HG03378 (cell line): ENCODE measurements around the gene KLHL3.

ENCODE experiments used
- ATAC-seq: cut with Tn5 transposase; IDR thresholded peaks from one replicate; pipeline ENCODE4 v1.9.1; 2021; ENCODE audit warnings: mild to moderate bottlenecking, moderate library complexity; ENCODE audit not compliant: unreplicated experiment

The KLHL3 gene

GRCh38 chr5:137615171-137615775 is 120.6 kb downstream of the KLHL3 start:
- no peak for ATAC-seq

GRCh38 chr5:137613554-137614265 is 122.2 kb downstream of the KLHL3 start:
- no peak for ATAC-seq

DNA sequence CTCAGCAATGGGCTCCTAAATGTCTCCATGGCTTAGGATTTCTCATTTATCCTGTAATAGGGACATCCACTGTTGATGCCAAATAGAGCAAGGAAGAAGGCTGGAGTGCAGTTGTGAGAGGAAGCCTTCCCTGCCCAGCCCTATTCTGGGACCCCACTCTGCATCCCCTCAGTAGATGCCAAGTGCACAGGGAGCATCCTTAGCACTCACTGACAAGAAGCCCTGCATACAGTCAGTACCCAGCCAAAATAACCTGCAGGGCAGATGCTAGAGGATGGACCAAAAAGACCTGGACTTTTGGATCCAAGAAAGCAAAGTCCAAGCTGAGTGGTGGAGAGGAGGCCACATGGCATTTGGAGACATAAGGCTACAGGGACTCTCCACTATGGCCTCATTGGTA is 123.3 kb downstream of the KLHL3 start:
- no peak for ATAC-seq

GRCh38 chr5:137611794-137612435 is 124.0 kb downstream of the KLHL3 start:
- ATAC-seq = no peak

DNA sequence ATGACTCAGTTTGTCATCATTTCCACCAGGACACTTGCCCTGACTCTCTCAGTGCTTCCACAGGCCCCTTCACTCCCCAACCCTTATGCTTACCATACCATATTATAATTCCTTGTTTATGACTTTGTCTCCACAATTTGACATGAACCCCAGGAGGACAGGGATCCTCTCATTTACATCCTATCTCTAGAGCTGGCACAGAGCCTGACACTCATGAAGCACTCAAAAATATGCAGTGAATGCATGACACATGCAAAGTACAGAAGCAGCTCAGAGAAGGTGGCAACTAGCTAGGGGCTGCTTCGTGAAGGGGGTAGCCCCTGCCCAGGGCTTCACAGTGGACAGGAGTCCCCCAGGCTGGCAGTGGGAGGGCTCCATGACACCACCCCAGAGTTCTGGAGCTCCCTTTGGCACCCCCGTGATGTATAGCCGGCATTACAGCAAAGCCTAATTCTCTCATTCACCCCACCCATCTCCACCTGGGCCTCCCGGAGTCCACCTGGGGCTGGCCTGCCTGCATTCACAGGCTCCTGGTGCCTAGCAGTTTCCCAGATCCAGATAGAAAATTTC is 124.8 kb downstream of the KLHL3 start:
- no peak for ATAC-seq

DNA sequence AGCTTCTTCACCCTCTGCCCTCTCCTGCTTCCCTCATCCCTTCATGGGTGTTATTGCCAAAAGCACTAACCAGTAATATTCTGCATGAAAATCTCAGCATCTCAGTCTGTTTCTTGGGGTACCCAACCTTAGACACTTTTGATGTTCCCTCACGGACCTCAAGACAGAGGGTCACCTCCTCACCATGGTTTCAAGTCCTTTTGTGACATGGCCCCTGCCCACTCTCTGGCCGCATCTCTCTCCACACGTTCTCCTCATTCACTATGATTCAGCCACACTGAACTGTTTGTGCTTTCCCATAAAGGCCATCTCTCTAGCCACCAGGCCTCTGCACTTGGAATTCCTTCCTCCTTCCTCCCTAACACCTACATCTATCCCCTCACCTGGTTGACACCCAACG is 125.3 kb downstream of the KLHL3 start:
- no peak for ATAC-seq

DNA sequence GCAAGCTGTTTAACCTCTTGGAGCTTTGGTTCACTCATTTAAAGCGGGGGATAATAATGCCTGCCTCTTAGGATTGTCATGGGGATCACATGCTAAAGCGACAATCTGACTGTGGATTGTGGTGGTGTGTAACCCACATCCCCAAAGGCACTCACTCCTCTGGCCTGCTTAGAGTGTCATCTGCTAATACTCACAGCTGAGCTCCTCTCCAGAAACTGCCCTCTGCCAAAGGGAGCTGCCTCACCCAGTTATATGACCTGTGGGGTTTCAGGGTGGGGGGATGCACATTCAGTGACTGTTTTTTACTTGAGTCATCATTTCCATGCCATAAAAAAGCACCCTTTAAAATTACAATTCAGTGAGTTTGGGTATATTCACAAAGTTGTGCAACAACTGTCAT is 126.8 kb downstream of the KLHL3 start:
- ATAC-seq = no peak

DNA sequence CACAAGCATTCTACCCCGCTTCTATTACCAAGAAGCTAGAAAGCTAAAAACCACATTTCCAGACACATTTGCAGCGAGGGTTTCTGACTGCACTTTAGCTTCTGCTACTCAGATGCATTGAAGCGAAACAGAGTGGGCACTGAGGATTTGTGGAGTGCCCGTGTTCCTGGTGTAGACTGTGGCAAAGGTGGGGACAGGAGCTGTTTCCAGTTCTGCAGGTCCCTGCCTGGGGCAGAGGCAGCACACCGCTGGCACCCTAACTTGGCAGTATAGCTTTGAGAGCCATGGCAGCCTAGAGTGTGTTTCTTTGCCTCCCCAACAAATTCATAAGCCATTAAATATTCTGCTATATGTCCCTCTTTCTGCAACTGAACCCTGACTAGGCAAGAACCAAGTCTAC is 128.1 kb downstream of the KLHL3 start:
- no peak for ATAC-seq

DNA sequence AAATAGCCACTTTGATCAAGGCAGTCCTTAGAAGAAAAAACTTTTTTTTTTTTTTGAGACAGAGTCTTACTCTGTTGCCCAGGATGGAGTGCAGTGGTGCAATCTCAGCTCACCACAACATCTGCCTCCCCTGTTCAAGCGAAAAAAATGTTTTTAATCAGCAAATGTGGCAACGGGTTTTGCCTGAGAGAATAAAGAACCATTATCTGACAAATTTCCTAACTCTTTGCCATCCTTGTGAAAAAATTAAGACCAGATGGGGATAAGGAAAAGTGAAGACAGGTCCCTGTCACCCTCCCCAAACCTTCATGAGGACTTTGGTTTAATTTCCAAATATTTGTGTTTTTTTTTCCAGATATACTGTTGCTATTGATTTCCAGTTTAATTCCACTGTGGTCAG is 129.5 kb downstream of the KLHL3 start:
- ATAC-seq = no peak

DNA sequence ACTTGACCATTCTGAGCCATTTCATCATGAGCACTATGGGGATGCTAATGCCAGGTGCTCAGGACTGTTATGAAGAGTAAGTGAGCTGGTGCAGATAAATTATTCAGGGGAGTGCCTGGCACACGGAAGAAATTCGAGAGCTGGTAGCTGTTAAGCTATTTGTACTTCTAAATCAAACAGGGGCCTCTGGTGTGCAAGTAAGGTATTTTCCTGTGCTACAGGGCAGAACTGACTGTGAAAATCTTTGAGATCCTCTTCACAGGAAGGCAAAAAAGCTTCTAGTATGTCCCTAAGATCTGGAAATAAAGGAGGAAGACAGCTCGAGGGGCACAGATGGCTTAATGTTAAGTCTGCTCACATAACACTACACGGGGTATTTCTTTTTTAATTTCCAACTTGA is 130.5 kb downstream of the KLHL3 start:
- no peak for ATAC-seq

DNA sequence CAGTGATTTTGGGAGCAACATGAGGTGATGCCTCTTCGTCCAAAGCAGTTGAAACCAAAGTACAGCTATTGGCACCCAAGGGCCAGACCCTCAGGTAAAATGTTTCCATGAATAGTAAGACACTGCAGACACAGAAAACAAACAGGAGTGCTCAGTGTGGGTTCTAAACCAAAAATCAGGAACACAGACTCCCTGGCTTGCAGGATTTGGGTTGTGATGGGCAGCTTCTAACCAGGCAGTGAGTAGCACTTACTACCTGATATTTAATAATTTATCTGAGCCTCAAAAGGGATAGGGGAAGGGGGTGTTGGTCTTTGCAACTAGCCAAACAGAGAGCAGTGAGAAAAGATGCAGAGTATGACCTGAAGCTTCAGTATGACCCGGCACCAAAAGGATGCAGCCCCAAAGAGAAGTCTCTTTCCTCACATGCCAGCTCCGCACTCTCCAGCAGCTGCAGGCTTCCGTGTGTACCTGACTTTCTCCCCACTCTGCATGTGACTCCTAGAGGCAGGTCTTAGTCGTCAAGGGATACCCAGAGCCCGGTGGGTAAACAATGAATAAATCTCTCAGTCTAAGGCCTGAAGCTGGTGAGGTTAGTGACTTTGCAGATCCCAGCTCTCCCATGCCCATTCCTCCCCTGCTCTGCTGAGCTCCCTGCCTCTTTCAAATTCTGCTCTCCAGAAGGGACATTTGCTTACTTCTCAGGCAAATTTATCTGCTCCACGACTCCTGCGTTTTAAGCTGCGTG is 131.4 kb downstream of the KLHL3 start:
- no peak for ATAC-seq

GRCh38 chr5:137603891-137604290 is 132.0 kb downstream of the KLHL3 start:
- no peak for ATAC-seq

DNA sequence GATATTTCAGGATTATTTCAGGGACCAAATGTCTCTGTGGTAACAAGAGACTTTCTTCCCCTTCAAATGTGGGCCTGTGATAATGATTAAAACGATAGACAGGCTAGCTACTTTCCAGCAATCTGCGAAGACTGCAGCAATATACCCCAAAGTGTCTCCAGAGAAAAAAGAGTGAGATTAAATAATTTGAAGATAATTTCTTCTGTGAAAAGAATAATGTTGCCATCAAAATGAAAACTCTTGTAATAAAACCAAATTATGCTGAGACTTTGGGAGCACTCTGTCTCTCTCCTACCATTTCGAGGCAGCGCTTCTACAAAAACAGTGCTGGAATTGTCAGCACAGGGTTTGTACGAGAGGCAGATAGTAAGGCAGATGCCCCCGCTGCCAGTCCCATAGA is 132.5 kb downstream of the KLHL3 start:
- ATAC-seq = no peak

- no peak for ATAC-seq
Measured at GRCh38 chr5:137602721-137603273, 133.1 kb downstream of the KLHL3 start.

GRCh38 chr5:137600721-137601360 is 135.0 kb downstream of the KLHL3 start:
- no peak for ATAC-seq

DNA sequence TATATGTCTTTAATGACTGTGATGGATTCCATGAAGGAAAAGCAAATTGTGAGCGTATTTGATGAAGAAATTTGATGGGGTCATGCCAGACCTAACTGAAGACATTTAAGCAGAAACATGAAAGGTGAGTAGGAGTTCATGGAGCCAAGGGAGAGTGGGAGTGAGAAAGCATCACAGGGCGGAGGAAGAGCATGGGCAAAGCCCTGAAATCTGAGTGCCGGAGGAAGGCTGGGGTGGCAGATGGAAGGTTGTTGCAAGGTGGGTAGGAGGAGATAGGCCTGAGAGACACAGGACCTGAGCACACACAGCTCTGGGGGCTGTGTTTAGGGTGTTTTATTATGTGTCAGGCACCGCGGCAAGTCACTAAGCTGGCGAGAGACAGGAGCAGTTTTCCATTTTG is 136.4 kb downstream of the KLHL3 start:
- no peak for ATAC-seq

- no peak for ATAC-seq
Measured at GRCh38 chr5:137598399-137598798, 137.5 kb downstream of the KLHL3 start.

DNA sequence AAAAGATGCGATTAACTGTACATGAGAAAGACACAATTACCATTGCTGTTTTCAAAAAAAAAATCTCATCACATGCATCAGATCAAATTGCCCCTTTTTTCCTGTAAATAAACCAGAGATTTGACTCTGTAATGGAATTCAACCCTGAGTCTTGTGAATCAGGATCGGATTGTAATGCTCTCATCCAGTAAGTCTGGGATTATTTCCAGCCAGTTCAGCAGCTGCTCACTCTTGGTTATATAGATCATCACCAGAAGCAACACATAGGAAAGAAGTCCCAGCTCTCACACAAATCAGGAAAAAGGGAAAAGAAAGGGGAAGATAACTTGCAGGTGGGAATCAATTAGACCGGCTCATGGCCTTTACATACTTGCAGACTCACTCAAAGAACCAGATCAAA is 138.9 kb downstream of the KLHL3 start:
- no peak for ATAC-seq

DNA sequence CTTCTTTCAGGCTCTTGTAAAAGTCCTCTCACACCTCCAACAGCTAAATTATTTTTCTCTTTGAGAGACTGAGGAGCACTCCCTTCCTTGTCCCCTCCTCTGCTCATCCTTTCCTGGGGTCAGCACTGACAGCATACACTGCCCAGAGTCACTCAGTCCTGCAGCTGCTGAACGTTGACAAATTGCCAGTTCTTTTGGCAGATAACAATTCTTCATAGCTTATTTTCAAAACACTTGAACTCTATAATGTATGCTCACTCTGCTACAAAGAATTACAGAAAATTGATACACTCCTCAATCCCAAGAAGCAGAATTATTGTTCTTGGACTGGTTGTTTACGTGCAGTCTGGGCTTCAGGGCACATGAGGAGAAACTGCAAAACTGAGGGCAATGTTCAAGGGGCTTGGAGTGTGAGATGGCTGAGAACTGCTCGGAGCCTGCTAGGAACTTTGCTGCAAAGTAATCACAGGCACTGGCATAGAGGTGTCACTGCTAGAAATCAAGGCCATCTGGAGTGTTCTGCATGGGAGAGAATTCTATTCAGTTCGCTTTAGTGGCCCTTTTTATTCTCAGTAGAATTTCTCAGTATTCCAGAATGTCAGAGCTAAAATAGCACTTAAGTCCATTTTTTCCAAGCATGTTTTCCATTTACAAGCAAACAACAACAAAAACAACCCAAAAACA is 140.4 kb downstream of the KLHL3 start:
- no peak for ATAC-seq

DNA sequence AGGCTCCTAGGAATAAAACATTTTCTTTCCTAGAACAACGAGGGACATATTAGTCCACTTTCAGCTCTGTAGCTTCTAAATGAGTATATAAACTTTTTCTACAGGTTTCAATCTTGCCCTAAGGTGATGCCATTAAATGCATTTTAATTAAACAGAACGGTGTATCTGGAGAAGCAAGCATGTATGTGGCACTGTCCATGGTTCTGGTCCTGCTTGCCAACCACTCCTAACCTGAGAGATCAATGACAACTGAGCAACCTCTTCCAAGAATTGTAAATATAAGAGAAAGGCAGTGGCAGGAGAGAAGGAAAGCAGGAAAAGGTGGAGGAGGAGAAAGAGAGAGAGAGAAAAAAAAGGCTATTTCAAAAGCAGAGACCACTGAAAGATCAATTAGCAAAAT is 141.2 kb downstream of the KLHL3 start:
- no peak for ATAC-seq
